Prostate gland (tissue), 2 donors: ENCODE data around the gene CHCHD6.

Experiments
- CTCF ChIP-seq, 4 experiments: fragments of 200-600 bp in 2 of 4; fragments of 450-650 bp in 2 of 4; sonication (generic) in 2 of 4; IDR thresholded peaks; 1 replicate in 3 of 4; 2 replicates in 1 of 4; pipeline ENCODE4 v1.5.1; 2016 to 2019; ENCODE audit warnings: antibody characterized with exemption in 4 of 4, mild to moderate bottlenecking in 2 of 4, moderate library complexity in 2 of 4
- POLR2AphosphoS5 ChIP-seq: sonication (generic); formaldehyde crosslinking; IDR thresholded peaks from one replicate; pipeline ENCODE4 v1.6.1; 2017; ENCODE audit warnings: antibody characterized with exemption

GRCh38 chr3:126733061-126733430 lies 29.0 kb downstream of the CHCHD6 start:
- TF ChIP-seq CTCF (IDR thresholded peaks at IDR 0.05) (no peak), POLR2AphosphoS5 (no peak)
